Neural cell (in vitro differentiated cells): ENCODE results near the gene MSI2. TPM values are rescaled to one million over a fixed set of nuclear protein-coding genes. Genes with fewer than 3 reads are reported as not detected.

ENCODE experiments used
- H2AFZ ChIP-seq: fragments of 200-600, 300-800 bp; sonication (generic), shearing (Covaris generic); 2 replicates; pipeline ENCODE4 v1.6.0; 2014; ENCODE audit warnings: low read depth, mild to moderate bottlenecking, antibody characterized with exemption, low read length, moderate library complexity
- H3F3A ChIP-seq: fragments of 200-600 bp; shearing (Covaris generic); 2 replicates; pipeline ENCODE4 v1.6.1; 2016; ENCODE audit warnings: mild to moderate bottlenecking, moderate library complexity, mixed read lengths, antibody characterized with exemption, low read length; ENCODE audit not compliant: insufficient read depth, poor library complexity, severe bottlenecking
- H3K27ac ChIP-seq: fragments of 200-600, 300-800 bp; sonication (generic), shearing (Covaris generic); 2 replicates; pipeline ENCODE4 v1.5.1; 2014; ENCODE audit warnings: mild to moderate bottlenecking, low read length, moderate library complexity
- H3K27me3 ChIP-seq: fragments of 300-800, 200-600 bp; sonication (generic), shearing (Covaris generic); 2 replicates; pipeline ENCODE4 v1.6.0; 2014; ENCODE audit warnings: mild to moderate bottlenecking, low read depth, low read length, moderate library complexity; ENCODE audit not compliant: insufficient read depth
- H3K36me3 ChIP-seq: fragments of 300-800, 200-600 bp; sonication (generic), shearing (Covaris generic); 2 replicates; pipeline ENCODE4 v1.5.1; 2014; ENCODE audit warnings: mild to moderate bottlenecking, antibody characterized with exemption, low read length, moderate library complexity; ENCODE audit not compliant: insufficient read depth
- H3K4me2 ChIP-seq: fragments of 300-800, 200-600 bp; sonication (generic), shearing (Covaris generic); 2 replicates; pipeline ENCODE4 v1.6.0; 2014; ENCODE audit warnings: mild to moderate bottlenecking, low read length
- H3K4me3 ChIP-seq: fragments of 300-800, 200-600 bp; sonication (generic), shearing (Covaris generic); 2 replicates; pipeline ENCODE4 v1.5.1; 2014; ENCODE audit warnings: mild to moderate bottlenecking, low read length, moderate library complexity
- H3K79me2 ChIP-seq: fragments of 200-600 bp; shearing (Covaris generic); replicated peaks from 2 replicates; pipeline ENCODE4 v1.6.0; 2014; ENCODE audit warnings: mild to moderate bottlenecking, low read length, moderate library complexity; ENCODE audit not compliant: insufficient read depth
- H3K9ac ChIP-seq: fragments of 300-800, 200-600 bp; sonication (generic), shearing (Covaris generic); 2 replicates; pipeline ENCODE4 v1.6.1; 2016; ENCODE audit warnings: mild to moderate bottlenecking, low read length, mixed read lengths
- H3K9me2 ChIP-seq: fragments of 200-600 bp; shearing (Covaris generic); 2 replicates; pipeline ENCODE4 v1.6.1; 2016; ENCODE audit warnings: mild to moderate bottlenecking, low read length, mixed read lengths; ENCODE audit not compliant: insufficient read depth
- H3K9me3 ChIP-seq: fragments of 200-600, 300-800 bp; sonication (generic), shearing (Covaris generic); 2 replicates; pipeline ENCODE4 v1.6.1; 2016; ENCODE audit warnings: mild to moderate bottlenecking, mixed run types, low read length, moderate library complexity, mixed read lengths
- H4K20me1 ChIP-seq: fragments of 200-600 bp; shearing (Covaris generic); 2 replicates; pipeline ENCODE4 v1.6.1; 2016; ENCODE audit warnings: mild to moderate bottlenecking, mixed run types; ENCODE audit not compliant: insufficient read depth
- CTCF ChIP-seq: fragments of 450-650 bp; IDR thresholded peaks from 2 replicates; pipeline ENCODE4 v1.5.1; 2014; ENCODE audit warnings: antibody characterized with exemption, mild to moderate bottlenecking, moderate library complexity; ENCODE audit not compliant: poor library complexity, severe bottlenecking
- EP300 ChIP-seq: fragments of 450-650 bp; conservative IDR thresholded peaks from 2 replicates; pipeline ENCODE4 v1.6.1; 2014; ENCODE audit warnings: antibody characterized with exemption, mild to moderate bottlenecking, moderate library complexity; ENCODE audit not compliant: poor library complexity, severe bottlenecking
- EZH2 ChIP-seq: fragments of 200-600, 300-800 bp; shearing (Covaris generic), sonication (generic); IDR thresholded peaks from 2 replicates; pipeline ENCODE4 v1.6.1; 2014; ENCODE audit warnings: antibody characterized with exemption, low read length, borderline replicate concordance, mild to moderate bottlenecking; ENCODE audit not compliant: insufficient read depth, poor library complexity, severe bottlenecking
- MXI1 ChIP-seq: fragments of 450-650 bp; conservative IDR thresholded peaks from 2 replicates; pipeline ENCODE4 v1.6.1; 2014; ENCODE audit warnings: antibody characterized with exemption, mild to moderate bottlenecking; ENCODE audit not compliant: poor library complexity, severe bottlenecking
- POLR2AphosphoS5 ChIP-seq: IDR thresholded peaks from 2 replicates; pipeline ENCODE4 v1.6.1; 2012
- RAD21 ChIP-seq: fragments of 450-650 bp; conservative IDR thresholded peaks from 2 replicates; pipeline ENCODE4 v1.6.1; 2014; ENCODE audit warnings: antibody characterized with exemption, mild to moderate bottlenecking, moderate library complexity
- REST ChIP-seq: IDR thresholded peaks from 2 replicates; pipeline ENCODE4 v1.6.1; 2012; ENCODE audit warnings: borderline replicate concordance
- SMC3 ChIP-seq: fragments of 450-650 bp; conservative IDR thresholded peaks from 2 replicates; pipeline ENCODE4 v1.6.1; 2014; ENCODE audit warnings: antibody characterized with exemption, mild to moderate bottlenecking, moderate library complexity; ENCODE audit not compliant: poor library complexity
- TAF1 ChIP-seq: IDR thresholded peaks from 2 replicates; pipeline ENCODE4 v1.6.1; 2012; ENCODE audit warnings: low read depth
- polyA plus RNA-seq: library from polyadenylated mRNA; depleted of rRNA; stranded (reverse); fragments of >200 nt; gene quantifications from 2 replicates; pipeline ENCODE4 v1.2.3, GENCODE V29; 2014

The MSI2 gene
- polyA plus RNA-seq, 1 donor from 2014 or later: 61.4 TPM

DNA sequence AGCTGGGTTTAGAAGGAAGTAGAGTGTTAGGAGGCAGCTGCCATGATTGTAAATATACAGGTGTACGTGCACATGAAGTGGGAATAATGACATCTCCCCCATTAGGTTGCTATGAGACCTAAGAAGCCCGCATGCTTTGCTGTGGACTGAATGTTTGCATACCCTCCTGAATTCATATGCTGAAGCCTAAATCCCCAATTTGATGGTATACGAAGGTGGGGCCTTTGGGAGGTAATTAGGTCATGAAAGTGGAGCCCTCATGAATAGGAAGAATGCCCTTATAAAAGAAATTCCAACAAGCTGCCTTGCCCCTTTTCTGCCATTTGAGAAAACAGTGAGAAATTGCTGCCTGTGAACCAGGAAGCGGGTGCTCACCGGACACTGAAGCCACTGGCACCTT is 444.8 kb downstream of the MSI2 start:
- H3F3A ChIP-seq: no peaks in the 10 kb centered on the region
- no peak for TF ChIP-seq EZH2
- TF ChIP-seq MXI1: no peak
- TF ChIP-seq RAD21: no peak
- no peak for TF ChIP-seq EP300
- no peak for TF ChIP-seq POLR2AphosphoS5
- no peak for TF ChIP-seq CTCF
- no peak overlapping the region for H3K27ac ChIP-seq
- no peak overlapping the region for H2AFZ ChIP-seq
- H3K36me3 ChIP-seq: no peaks in the 10 kb centered on the region
- H4K20me1 ChIP-seq: no peaks in the 10 kb centered on the region
- no peaks in the 10 kb centered on the region for H3K79me2 ChIP-seq
- H3K4me3 ChIP-seq: no peak overlapping the region
- H3K9ac ChIP-seq: no peak overlapping the region
- H3K9me3 ChIP-seq: no peaks in the 10 kb centered on the region
- H3K4me2 ChIP-seq: no peak overlapping the region
- no peaks in the 10 kb centered on the region for H3K9me2 ChIP-seq
- no peaks in the 10 kb centered on the region for H3K27me3 ChIP-seq

GRCh38 chr17:57703273-57703672 is 446.9 kb downstream of the MSI2 start:
- no peaks in the 10 kb centered on the region for H3F3A ChIP-seq
- H3K27me3 ChIP-seq: no peaks in the 10 kb centered on the region
- no peaks in the 10 kb centered on the region for H3K9me2 ChIP-seq
- no peak overlapping the region for H3K9ac ChIP-seq
- no peaks in the 10 kb centered on the region for H3K9me3 ChIP-seq
- no peaks in the 10 kb centered on the region for H3K79me2 ChIP-seq
- no peak for TF ChIP-seq EZH2
- no peak overlapping the region for H3K4me3 ChIP-seq
- no peak overlapping the region for H3K27ac ChIP-seq
- H2AFZ ChIP-seq: no peak overlapping the region
- no peaks in the 10 kb centered on the region for H4K20me1 ChIP-seq
- H3K4me2 ChIP-seq: no peak overlapping the region
- H3K36me3 ChIP-seq: no peaks in the 10 kb centered on the region

- Histone ChIP-seq H3K36me3 (no peaks in the 10 kb centered on the region), H3K9ac (no peak overlapping the region), H3K27ac (no peak overlapping the region), H3K4me3 (no peak overlapping the region), H2AFZ (no peak overlapping the region), H4K20me1 (no peaks in the 10 kb centered on the region), H3K79me2 (no peaks in the 10 kb centered on the region), H3K9me3 (no peaks in the 10 kb centered on the region), H3K27me3 (no peaks in the 10 kb centered on the region), H3K9me2 (no peaks in the 10 kb centered on the region), H3K4me2 (no peak overlapping the region), H3F3A (no peaks in the 10 kb centered on the region)
- TF ChIP-seq POLR2AphosphoS5 (no peak), MXI1 (no peak), REST (no peak), RAD21 (no peak), EP300 (no peak), CTCF (no peak), EZH2 (no peak), TAF1 (no peak), SMC3 (no peak)
These were observed 448.1 kb downstream of the MSI2 start for GRCh38 chr17:57704448-57704847.
